ENCODE measurements around the gene C2CD2. TPM values are rescaled to one million over a fixed set of nuclear protein-coding genes. Genes with fewer than 3 reads are reported as not detected.

The C2CD2 gene
- total RNA-seq, 1 donor from 2014 or later = 23.8 TPM

DNA sequence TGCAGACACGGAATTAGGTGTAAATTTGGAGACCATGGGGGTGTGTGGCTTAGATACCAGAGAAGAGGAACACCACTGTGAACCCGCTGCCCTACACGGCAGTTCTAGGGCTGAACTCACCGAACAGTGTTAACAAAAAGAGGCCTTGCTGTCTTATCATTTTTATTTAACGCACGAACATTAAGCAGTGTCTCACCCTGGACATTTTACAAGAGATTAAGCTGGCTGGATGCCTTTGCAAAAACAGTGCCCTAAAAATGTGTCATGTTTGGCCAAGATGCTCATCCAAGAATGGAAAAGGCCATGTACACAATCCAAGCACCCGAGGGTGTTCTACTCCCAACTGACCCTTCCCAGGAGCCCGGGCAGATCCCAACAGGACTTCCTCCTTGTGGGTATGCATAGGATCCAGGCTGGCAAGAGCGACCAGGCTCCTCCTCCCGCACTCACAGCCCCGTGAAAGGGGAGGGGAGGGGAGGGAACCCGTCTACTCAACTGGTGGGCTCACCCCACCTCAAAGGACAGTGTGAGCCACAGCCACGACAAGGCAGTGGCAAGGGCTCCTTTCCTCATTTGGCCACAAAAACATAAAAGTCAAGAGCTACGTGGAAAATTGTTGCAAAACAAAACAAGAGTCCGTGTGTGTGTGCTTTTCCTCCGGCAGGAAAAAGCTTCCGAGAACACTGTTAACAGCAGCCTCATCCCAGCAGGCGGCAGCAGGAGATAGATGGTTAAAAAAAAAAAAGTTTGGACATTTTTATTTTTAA, 20.3 kb downstream of the C2CD2 start:
- Histone ChIP-seq H3K27ac (peak overlapping the region; percentile 56), H3K27me3 (ENCODE audit: low read depth) (no peaks in the 10 kb centered on the region), H3K4me1 (peaks cover 45% of the 10 kb centered on the region), H3K36me3 (no peaks in the 10 kb centered on the region), H3K4me3 (peak overlapping the region; percentile 40), H3K9me3 (no peaks in the 10 kb centered on the region)
- intact Hi-C loops (cut with DNase I) = no loop called here
- no peak for DNase-seq
- TF ChIP-seq, protein P1, sequence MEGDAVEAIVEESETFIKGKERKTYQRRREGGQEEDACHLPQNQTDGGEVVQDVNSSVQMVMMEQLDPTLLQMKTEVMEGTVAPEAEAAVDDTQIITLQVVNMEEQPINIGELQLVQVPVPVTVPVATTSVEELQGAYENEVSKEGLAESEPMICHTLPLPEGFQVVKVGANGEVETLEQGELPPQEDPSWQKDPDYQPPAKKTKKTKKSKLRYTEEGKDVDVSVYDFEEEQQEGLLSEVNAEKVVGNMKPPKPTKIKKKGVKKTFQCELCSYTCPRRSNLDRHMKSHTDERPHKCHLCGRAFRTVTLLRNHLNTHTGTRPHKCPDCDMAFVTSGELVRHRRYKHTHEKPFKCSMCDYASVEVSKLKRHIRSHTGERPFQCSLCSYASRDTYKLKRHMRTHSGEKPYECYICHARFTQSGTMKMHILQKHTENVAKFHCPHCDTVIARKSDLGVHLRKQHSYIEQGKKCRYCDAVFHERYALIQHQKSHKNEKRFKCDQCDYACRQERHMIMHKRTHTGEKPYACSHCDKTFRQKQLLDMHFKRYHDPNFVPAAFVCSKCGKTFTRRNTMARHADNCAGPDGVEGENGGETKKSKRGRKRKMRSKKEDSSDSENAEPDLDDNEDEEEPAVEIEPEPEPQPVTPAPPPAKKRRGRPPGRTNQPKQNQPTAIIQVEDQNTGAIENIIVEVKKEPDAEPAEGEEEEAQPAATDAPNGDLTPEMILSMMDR (IDR thresholded peaks at IDR 0.05) = peak; percentile 20
- ATAC-seq = peak; percentile 29 to 55

DNA sequence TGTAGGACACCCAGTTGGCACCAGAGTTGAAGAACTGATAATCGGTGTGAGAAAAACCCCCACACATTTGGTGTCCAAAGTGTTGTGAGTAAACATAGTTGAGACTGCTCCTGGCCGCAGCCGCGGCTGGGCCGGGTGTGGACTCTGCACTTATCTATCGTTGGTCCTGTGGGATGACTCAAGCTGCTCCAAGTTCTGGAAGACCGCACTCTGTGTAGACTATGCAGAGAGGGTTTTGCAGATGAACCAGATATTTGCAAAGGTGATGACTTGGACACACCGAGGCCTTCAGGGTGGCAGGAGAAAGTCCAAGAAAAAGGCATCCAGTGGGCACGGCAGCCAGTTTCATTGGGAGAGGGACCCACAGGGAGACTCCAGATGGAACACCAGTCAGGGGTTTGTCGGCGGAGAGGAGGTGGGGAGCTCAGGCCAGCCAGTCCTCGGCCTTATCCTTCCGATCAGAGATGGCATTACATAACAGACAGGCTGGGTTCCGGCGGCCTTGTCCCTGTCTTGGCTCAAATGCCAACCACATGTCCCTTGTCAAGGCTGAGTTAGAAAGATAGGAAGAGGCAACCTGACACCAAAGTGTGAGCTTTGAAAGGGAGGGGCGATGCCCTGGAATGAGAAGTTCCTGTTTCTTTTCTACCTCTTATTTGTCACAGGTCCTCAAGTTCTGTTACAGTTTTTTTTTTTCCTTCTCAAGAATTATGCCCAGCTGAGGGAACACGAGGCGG, 21.1 kb downstream of the C2CD2 start:
- Histone ChIP-seq H3K4me1 (peaks cover 53% of the 10 kb centered on the region), H3K4me3 (no peak overlapping the region), H3K27me3 (ENCODE audit: low read depth) (no peaks in the 10 kb centered on the region), H3K9me3 (no peaks in the 10 kb centered on the region), H3K27ac (peak overlapping the region; percentile 56), H3K36me3 (no peaks in the 10 kb centered on the region)
- TF ChIP-seq, protein P1 (IDR thresholded peaks at IDR 0.05) = no peak
- ATAC-seq (peak in 1 of 2 donors; percentile 25), DNase-seq (peak; percentile 54)
- intact Hi-C loops (cut with DNase I) = no loop called here

DNA sequence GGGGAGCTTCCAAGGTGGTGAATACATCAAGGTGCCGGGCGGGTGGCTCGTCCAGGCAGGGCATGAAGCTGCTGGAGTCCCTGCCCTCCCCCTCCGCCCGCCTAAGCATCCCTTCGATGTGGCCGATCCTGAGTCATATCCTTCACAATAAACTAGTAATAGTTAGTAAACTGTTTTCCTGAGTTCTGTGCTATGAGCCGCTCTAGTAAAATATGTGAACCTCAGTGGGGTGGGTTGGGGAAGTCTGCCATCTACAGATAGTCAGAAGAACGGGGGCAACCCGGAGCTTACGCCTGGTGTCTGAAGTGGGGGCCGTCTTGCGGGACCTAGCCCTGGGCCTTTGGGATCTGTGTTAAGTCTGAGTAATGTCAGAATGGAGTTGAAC, 21.6 kb downstream of the C2CD2 start:
- H3K27ac ChIP-seq = no peak overlapping the region
- no peaks in the 10 kb centered on the region for H3K27me3 ChIP-seq (ENCODE audit: low read depth)
- peaks cover 58% of the 10 kb centered on the region for H3K4me1 ChIP-seq
- no peak for ATAC-seq
- no peaks in the 10 kb centered on the region for H3K9me3 ChIP-seq
- no peaks in the 10 kb centered on the region for H3K36me3 ChIP-seq
- intact Hi-C loops (cut with DNase I) = no loop called here
- TF ChIP-seq, protein P1 (IDR thresholded peaks at IDR 0.05) = no peak
- no peak for DNase-seq
- no peak overlapping the region for H3K4me3 ChIP-seq

DNA sequence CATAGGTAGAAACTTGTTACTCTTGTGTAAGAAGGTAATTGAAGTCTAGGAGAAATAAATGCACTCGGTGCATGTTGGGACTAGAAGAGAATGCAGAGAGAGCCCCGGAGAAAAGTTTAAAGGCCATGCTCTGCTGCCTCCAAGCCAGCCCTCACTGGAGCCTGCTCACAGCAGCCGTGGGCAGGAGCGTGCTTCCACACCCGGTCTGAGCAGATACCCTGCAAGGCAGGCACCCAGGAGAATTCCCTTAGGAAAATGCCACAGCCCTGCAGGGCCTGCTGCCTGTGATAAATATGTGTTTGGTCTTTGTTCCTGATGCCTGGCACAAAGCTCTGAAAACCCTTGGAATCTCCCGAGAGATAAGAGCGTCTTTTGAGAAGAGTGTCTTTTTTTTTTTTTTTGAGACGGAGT, 22.8 kb downstream of the C2CD2 start:
- intact Hi-C loops (cut with DNase I) = no loop called here
- Histone ChIP-seq H3K4me3 (no peak overlapping the region), H3K27me3 (ENCODE audit: low read depth) (no peaks in the 10 kb centered on the region), H3K27ac (no peak overlapping the region), H3K9me3 (no peaks in the 10 kb centered on the region), H3K36me3 (no peaks in the 10 kb centered on the region), H3K4me1 (peaks cover 64% of the 10 kb centered on the region)
- DNase-seq (no peak), ATAC-seq (no peak)
- TF ChIP-seq, protein P1 (IDR thresholded peaks at IDR 0.05) = no peak

DNA sequence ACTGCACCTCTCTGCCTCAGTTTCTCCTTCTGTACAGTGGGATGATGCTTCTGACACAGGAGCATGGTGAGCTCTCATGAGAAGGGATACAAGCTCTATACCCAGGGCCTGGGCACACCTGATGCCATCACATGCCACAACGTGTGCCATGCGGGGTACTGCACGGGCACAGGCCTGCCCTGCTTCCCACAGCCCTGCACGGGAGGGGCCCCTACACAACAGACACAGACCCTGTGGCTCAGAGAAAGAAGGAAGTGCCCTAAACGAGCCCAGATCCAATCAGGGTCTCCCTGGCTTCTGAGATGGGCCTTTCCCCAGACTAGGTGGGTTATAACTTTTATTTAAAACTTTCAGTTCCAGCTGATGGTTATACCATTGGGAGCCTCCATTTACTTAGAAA, 24.6 kb downstream of the C2CD2 start:
- TF ChIP-seq, protein P1 (IDR thresholded peaks at IDR 0.05) = no peak
- Histone ChIP-seq H3K27ac (peak overlapping the region; percentile 8), H3K36me3 (no peaks in the 10 kb centered on the region), H3K4me3 (no peak overlapping the region), H3K4me1 (peaks cover 79% of the 10 kb centered on the region), H3K27me3 (ENCODE audit: low read depth) (no peaks in the 10 kb centered on the region), H3K9me3 (no peaks in the 10 kb centered on the region)
- no peak for ATAC-seq
- no peak for DNase-seq
- intact Hi-C loops (cut with DNase I) = no loop called here
